ENCODE measurements around the gene AGAP6.
"Not testable (repeated sequence)": the region's sequence is repeated elsewhere in the genome, so short reads cannot be mapped to it uniquely, and the experiment has no call there.

The AGAP6 gene

GRCh38 chr10:49977756-49978155 lies 10.4 kb upstream of the AGAP6 start:
- not testable (repeated sequence) for H3K36me3 ChIP-seq (ENCODE audit: low read depth); ATAC-seq (ENCODE audit: low read depth); H3K27me3 ChIP-seq (ENCODE audit: insufficient read depth, poor library complexity, severe bottlenecking); H3K4me3 ChIP-seq (ENCODE audit: severe bottlenecking); H3K27ac ChIP-seq (ENCODE audit: poor library complexity, severe bottlenecking); H3K9me3 ChIP-seq (ENCODE audit: severe bottlenecking); DNase-seq (ENCODE audit: low spot score); H3K4me1 ChIP-seq (ENCODE audit: insufficient read depth, poor library complexity, severe bottlenecking)

- H3K27ac ChIP-seq (ENCODE audit: poor library complexity, severe bottlenecking); H3K4me1 ChIP-seq (ENCODE audit: insufficient read depth, poor library complexity, severe bottlenecking); DNase-seq (ENCODE audit: low spot score); H3K9me3 ChIP-seq (ENCODE audit: severe bottlenecking); H3K27me3 ChIP-seq (ENCODE audit: insufficient read depth, poor library complexity, severe bottlenecking); ATAC-seq (ENCODE audit: low read depth); H3K4me3 ChIP-seq (ENCODE audit: severe bottlenecking); H3K36me3 ChIP-seq (ENCODE audit: low read depth): not testable (repeated sequence)
Measured at GRCh38 chr10:49987207-49987606, 999 bp upstream of the AGAP6 start.

GRCh38 chr10:49995321-49995720 lies 7.1 kb downstream of the AGAP6 start:
- H3K27ac ChIP-seq (ENCODE audit: poor library complexity, severe bottlenecking); DNase-seq (ENCODE audit: low spot score); H3K4me3 ChIP-seq (ENCODE audit: severe bottlenecking); H3K4me1 ChIP-seq (ENCODE audit: insufficient read depth, poor library complexity, severe bottlenecking); H3K36me3 ChIP-seq (ENCODE audit: low read depth); ATAC-seq (ENCODE audit: low read depth); H3K9me3 ChIP-seq (ENCODE audit: severe bottlenecking); H3K27me3 ChIP-seq (ENCODE audit: insufficient read depth, poor library complexity, severe bottlenecking): not testable (repeated sequence)

- not testable (repeated sequence) for ATAC-seq (ENCODE audit: low read depth); DNase-seq (ENCODE audit: low spot score); H3K4me3 ChIP-seq (ENCODE audit: severe bottlenecking); H3K36me3 ChIP-seq (ENCODE audit: low read depth); H3K27me3 ChIP-seq (ENCODE audit: insufficient read depth, poor library complexity, severe bottlenecking); H3K27ac ChIP-seq (ENCODE audit: poor library complexity, severe bottlenecking); H3K4me1 ChIP-seq (ENCODE audit: insufficient read depth, poor library complexity, severe bottlenecking); H3K9me3 ChIP-seq (ENCODE audit: severe bottlenecking)
Measured at GRCh38 chr10:50014024-50014423, 25.8 kb downstream of the AGAP6 start.

- not testable (repeated sequence) for H3K9me3 ChIP-seq (ENCODE audit: severe bottlenecking); ATAC-seq (ENCODE audit: low read depth); H3K4me1 ChIP-seq (ENCODE audit: insufficient read depth, poor library complexity, severe bottlenecking); H3K36me3 ChIP-seq (ENCODE audit: low read depth); H3K4me3 ChIP-seq (ENCODE audit: severe bottlenecking); H3K27me3 ChIP-seq (ENCODE audit: insufficient read depth, poor library complexity, severe bottlenecking); DNase-seq (ENCODE audit: low spot score); H3K27ac ChIP-seq (ENCODE audit: poor library complexity, severe bottlenecking)
Measured at GRCh38 chr10:50015596-50016220, 27.5 kb downstream of the AGAP6 start.

- H3K4me1 ChIP-seq (ENCODE audit: insufficient read depth, poor library complexity, severe bottlenecking); DNase-seq (ENCODE audit: low spot score); H3K27ac ChIP-seq (ENCODE audit: poor library complexity, severe bottlenecking): not testable (repeated sequence)
Measured at GRCh38 chr10:50016926-50017325, 28.7 kb downstream of the AGAP6 start.

GRCh38 chr10:50017646-50018045 lies 29.4 kb downstream of the AGAP6 start:
- H3K9me3 ChIP-seq (ENCODE audit: severe bottlenecking); H3K27ac ChIP-seq (ENCODE audit: poor library complexity, severe bottlenecking); H3K36me3 ChIP-seq (ENCODE audit: low read depth); ATAC-seq (ENCODE audit: low read depth); DNase-seq (ENCODE audit: low spot score); H3K4me1 ChIP-seq (ENCODE audit: insufficient read depth, poor library complexity, severe bottlenecking); H3K4me3 ChIP-seq (ENCODE audit: severe bottlenecking); H3K27me3 ChIP-seq (ENCODE audit: insufficient read depth, poor library complexity, severe bottlenecking): not testable (repeated sequence)

More at GRCh38 chr10:50016926-50017325, 28.7 kb downstream of the AGAP6 start:
- not testable (repeated sequence) for H3K9me3 ChIP-seq (ENCODE audit: severe bottlenecking); ATAC-seq (ENCODE audit: low read depth); H3K36me3 ChIP-seq (ENCODE audit: low read depth); H3K27me3 ChIP-seq (ENCODE audit: insufficient read depth, poor library complexity, severe bottlenecking); H3K4me3 ChIP-seq (ENCODE audit: severe bottlenecking)

- ATAC-seq (ENCODE audit: low read depth); H3K4me3 ChIP-seq (ENCODE audit: severe bottlenecking); DNase-seq (ENCODE audit: low spot score); H3K4me1 ChIP-seq (ENCODE audit: insufficient read depth, poor library complexity, severe bottlenecking); H3K9me3 ChIP-seq (ENCODE audit: severe bottlenecking); H3K27me3 ChIP-seq (ENCODE audit: insufficient read depth, poor library complexity, severe bottlenecking); H3K36me3 ChIP-seq (ENCODE audit: low read depth); H3K27ac ChIP-seq (ENCODE audit: poor library complexity, severe bottlenecking): not testable (repeated sequence)
Measured at GRCh38 chr10:50019279-50019678, 31.1 kb downstream of the AGAP6 start.

GRCh38 chr10:50020451-50021024 lies 32.3 kb downstream of the AGAP6 start:
- H3K4me1 ChIP-seq (ENCODE audit: insufficient read depth, poor library complexity, severe bottlenecking); H3K4me3 ChIP-seq (ENCODE audit: severe bottlenecking); H3K27ac ChIP-seq (ENCODE audit: poor library complexity, severe bottlenecking); H3K27me3 ChIP-seq (ENCODE audit: insufficient read depth, poor library complexity, severe bottlenecking); ATAC-seq (ENCODE audit: low read depth); H3K9me3 ChIP-seq (ENCODE audit: severe bottlenecking); H3K36me3 ChIP-seq (ENCODE audit: low read depth); DNase-seq (ENCODE audit: low spot score): not testable (repeated sequence)

Measured in RWPE2 (cell line).